Activated naive CD8-positive, alpha-beta T cell (primary cell): ENCODE measurements around the gene MAPK4.

Experiments
- H3K27ac Mint-ChIP-seq: one replicate; pipeline ENCODE4 v1.8.0; 2021; ENCODE audit warnings: mixed read lengths
- H3K27me3 Mint-ChIP-seq: one replicate; pipeline ENCODE4 v1.8.0; 2021; ENCODE audit warnings: mixed read lengths
- H3K36me3 Mint-ChIP-seq: one replicate; pipeline ENCODE4 v1.8.0; 2021; ENCODE audit warnings: mixed read lengths
- H3K4me1 Mint-ChIP-seq: one replicate; pipeline ENCODE4 v1.8.0; 2021; ENCODE audit warnings: low read depth, mixed read lengths
- H3K4me3 Mint-ChIP-seq: one replicate; pipeline ENCODE4 v1.8.0; 2021; ENCODE audit warnings: mild to moderate bottlenecking, mixed read lengths
- H3K9me3 Mint-ChIP-seq: one replicate; pipeline ENCODE4 v1.8.0; 2021; ENCODE audit warnings: low read depth, mixed read lengths

The MAPK4 gene

GRCh38 chr18:50623694-50624352 is 63.9 kb downstream of the MAPK4 start:
- no peaks in the 10 kb centered on the region for H3K4me1 Mint-ChIP-seq
- no peak overlapping the region for H3K27ac Mint-ChIP-seq
- no peaks in the 10 kb centered on the region for H3K36me3 Mint-ChIP-seq
- H3K27me3 Mint-ChIP-seq = no peaks in the 10 kb centered on the region
- H3K4me3 Mint-ChIP-seq = no peak overlapping the region
- H3K9me3 Mint-ChIP-seq = no peaks in the 10 kb centered on the region

DNA sequence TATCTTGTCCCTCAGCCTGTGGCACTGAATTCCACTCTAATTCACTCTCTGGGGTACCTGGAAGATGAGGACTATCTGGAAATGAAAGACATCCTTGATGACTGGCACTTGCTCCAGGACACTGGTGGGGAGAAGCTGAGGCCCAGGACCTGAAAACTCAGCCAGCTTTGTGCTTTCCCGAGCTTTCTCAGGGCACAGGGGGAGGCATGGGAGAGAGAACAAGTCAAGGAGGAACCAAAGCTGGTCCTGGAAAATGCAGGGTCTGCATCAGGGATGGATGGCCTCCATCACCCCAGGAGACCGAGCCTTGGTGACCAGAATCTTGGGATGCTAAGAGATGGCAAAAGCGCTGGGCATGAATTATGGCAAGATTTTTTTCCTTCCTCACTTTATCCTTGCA is 65.1 kb downstream of the MAPK4 start:
- Mint-ChIP-seq H3K27ac (no peak overlapping the region), H3K36me3 (no peaks in the 10 kb centered on the region), H3K27me3 (no peaks in the 10 kb centered on the region), H3K9me3 (no peaks in the 10 kb centered on the region), H3K4me1 (no peaks in the 10 kb centered on the region), H3K4me3 (no peak overlapping the region)

DNA sequence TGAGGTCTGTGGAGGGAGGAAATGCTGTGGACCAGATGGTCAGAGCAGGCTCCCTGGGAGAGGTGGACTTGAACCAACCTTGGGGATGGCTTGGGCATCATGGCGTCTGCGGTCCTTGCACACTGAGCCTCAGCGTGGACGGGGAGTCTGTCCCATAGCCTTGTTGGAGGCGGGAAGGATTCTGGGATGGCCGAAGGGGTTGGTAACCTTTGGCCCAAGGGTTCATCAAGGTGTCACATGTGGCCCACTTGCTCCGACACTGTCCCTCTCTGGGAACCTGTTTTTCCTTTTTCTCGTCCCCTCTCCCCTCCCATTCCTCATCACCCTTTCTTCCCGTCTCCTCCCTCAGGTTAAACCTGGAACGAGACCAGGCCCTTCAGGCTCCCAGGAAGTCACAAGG is 66.4 kb downstream of the MAPK4 start:
- H3K27me3 Mint-ChIP-seq = no peaks in the 10 kb centered on the region

GRCh38 chr18:50627594-50628532 is 68.0 kb downstream of the MAPK4 start:
- Mint-ChIP-seq H3K27me3 (no peaks in the 10 kb centered on the region), H3K4me3 (no peak overlapping the region), H3K27ac (no peak overlapping the region), H3K4me1 (no peaks in the 10 kb centered on the region), H3K36me3 (no peaks in the 10 kb centered on the region), H3K9me3 (no peaks in the 10 kb centered on the region)

More for the DNA sequence above, 66.4 kb downstream of the MAPK4 start:
- Mint-ChIP-seq H3K9me3 (no peaks in the 10 kb centered on the region), H3K4me3 (no peak overlapping the region), H3K36me3 (no peaks in the 10 kb centered on the region), H3K4me1 (no peaks in the 10 kb centered on the region), H3K27ac (no peak overlapping the region)

DNA sequence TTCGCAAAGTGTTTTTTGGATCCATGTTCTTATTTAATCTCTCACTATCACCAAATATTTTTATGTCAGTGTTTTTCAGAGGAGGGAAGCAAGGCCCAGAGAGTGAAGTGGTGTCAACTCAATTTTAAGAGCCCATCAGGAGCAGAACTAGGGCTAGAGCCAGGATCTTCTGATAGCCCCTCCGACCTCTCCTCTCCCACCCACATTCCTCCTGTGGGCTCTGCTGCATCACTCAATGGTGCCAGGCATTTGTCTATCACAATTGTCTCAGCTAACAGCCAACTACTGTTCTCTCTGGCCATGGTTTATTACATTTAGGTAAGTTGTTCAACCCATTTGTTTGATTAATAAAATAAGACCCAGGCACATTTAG is 68.6 kb downstream of the MAPK4 start:
- no peak overlapping the region for H3K4me3 Mint-ChIP-seq
- H3K9me3 Mint-ChIP-seq = no peaks in the 10 kb centered on the region
- no peaks in the 10 kb centered on the region for H3K4me1 Mint-ChIP-seq

GRCh38 chr18:50629148-50629631 is 69.3 kb downstream of the MAPK4 start:
- Mint-ChIP-seq H3K27me3 (peaks cover 2% of the 10 kb centered on the region), H3K9me3 (no peaks in the 10 kb centered on the region), H3K27ac (no peak overlapping the region), H3K4me3 (no peak overlapping the region), H3K36me3 (no peaks in the 10 kb centered on the region), H3K4me1 (no peaks in the 10 kb centered on the region)

More for the DNA sequence above, 68.6 kb downstream of the MAPK4 start:
- Mint-ChIP-seq H3K27me3 (no peaks in the 10 kb centered on the region), H3K36me3 (no peaks in the 10 kb centered on the region), H3K27ac (no peak overlapping the region)

DNA sequence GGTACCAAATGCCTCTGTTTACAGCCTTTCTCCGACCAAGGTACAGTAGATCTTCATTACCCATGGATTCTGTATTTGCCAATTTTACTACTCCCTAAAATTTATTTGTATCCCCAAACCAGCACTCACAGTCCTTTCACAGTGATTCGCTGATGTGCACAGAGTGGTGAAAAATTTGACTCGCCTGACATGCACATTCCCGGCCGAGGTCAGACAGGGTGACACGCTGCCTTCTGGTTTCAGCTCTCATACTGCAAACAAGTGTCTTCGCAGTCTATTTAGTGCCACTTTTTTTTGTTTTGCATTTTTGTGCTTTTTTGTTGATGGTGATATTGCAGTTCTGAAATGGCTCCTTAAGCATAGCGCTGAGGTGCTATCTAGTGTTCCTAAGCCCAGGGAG is 71.0 kb downstream of the MAPK4 start:
- Mint-ChIP-seq H3K4me3 (no peak overlapping the region), H3K9me3 (no peaks in the 10 kb centered on the region), H3K36me3 (no peaks in the 10 kb centered on the region), H3K4me1 (no peaks in the 10 kb centered on the region), H3K27ac (no peak overlapping the region), H3K27me3 (peaks cover 2% of the 10 kb centered on the region)

- Mint-ChIP-seq H3K36me3 (no peaks in the 10 kb centered on the region), H3K27ac (no peak overlapping the region), H3K9me3 (no peaks in the 10 kb centered on the region), H3K4me3 (no peak overlapping the region), H3K4me1 (no peaks in the 10 kb centered on the region), H3K27me3 (peaks cover 2% of the 10 kb centered on the region)
Measured at GRCh38 chr18:50632895-50633515, 73.1 kb downstream of the MAPK4 start.

DNA sequence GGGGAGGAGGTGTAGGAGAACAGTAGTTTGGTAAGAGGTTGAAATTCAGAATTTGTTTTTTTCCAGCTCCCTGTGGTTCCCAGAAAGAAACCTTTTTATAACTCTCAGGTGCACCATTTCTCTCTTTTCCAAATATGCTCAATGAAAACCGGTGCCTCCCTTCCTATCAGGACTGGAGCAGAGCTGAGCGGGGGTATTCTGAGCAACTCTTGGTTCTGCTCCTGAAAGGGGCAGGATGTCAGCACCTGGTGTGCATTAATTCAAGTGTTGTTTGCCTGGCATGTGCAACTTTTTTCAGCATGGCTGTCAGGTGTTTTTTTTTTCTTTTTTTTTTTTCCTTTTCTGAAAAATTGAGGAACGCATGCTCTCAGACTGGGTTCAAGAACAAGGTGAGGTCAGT is 74.1 kb downstream of the MAPK4 start:
- Mint-ChIP-seq H3K27ac (no peak overlapping the region), H3K4me3 (no peak overlapping the region), H3K4me1 (no peaks in the 10 kb centered on the region), H3K27me3 (peaks cover 2% of the 10 kb centered on the region), H3K9me3 (no peaks in the 10 kb centered on the region), H3K36me3 (no peaks in the 10 kb centered on the region)

DNA sequence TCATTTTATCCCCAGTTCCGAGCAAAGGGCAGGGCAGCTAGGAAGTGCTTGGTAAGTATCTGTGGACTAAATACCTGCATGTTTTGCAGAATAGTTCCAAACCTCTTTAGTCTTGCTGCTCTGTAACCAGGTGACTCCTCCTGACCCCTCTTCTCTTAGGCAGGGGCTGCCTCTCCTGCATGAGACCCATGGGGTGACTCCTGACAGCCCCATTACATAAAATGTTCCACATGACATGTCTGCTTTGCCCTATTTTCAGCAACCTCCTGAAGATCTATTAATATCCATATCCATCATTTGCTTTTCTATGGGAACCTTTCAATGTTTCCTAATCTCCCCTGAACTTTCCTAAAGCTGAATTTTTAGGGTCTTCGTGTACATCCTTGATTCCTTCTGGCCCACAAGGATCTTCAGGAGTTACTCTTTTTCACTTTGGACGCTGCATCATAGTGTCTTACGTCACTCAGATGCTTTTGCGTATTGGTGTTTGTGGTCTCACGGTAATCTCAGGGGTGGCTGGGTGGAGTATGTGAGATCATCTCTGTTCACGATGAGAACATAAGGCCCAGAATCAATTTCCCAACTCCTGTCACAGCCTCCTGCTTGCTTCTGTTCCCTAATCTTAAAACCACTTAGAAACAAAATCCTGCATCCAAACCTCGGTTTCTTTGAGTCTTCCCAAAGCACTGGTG is 76.6 kb downstream of the MAPK4 start:
- no peaks in the 10 kb centered on the region for H3K9me3 Mint-ChIP-seq
- H3K4me1 Mint-ChIP-seq = no peaks in the 10 kb centered on the region
- no peak overlapping the region for H3K4me3 Mint-ChIP-seq
- no peaks in the 10 kb centered on the region for H3K36me3 Mint-ChIP-seq
- H3K27me3 Mint-ChIP-seq = peaks cover 2% of the 10 kb centered on the region
- H3K27ac Mint-ChIP-seq = no peak overlapping the region

DNA sequence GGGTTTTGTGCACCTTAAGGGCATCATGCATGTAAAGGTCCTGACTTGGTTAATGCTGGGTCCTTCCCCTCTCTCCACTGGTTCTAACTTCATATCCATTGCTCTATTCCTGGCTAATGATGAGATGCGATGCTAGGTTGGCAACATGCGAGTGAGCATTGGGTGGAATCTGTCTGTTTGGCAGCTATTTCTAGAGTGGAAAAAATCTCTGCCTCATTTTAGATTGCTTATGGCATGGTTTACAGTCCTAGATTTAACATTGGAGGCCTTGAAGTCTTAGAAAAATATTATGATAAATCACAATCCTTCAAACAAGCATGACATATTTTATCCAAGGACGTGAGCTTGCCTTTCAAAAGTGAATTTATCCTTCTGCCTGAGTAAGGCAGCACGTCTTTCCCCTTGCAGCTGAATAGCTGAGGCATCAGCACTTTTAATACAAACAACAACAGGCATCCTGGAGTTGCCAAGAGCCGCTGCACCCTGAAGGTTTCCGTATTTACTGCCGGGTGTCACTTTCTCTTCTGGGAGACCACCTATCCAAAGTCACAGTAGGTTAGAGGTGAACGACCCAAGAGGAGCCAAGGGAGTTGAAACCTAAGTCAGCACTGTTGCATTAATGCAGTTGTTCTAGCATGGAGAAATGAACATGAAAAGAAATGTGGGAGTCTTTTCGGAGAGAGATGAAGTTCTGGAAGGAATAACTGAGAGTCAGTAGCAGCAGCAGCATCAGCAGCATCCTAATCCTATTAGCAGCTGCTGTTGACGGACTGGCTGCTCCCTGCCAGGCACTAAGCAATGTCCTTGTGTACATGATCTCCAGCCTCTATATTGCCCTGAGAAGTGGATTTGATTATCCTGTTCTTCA is 78.4 kb downstream of the MAPK4 start:
- Mint-ChIP-seq H3K4me1 (no peaks in the 10 kb centered on the region), H3K9me3 (no peaks in the 10 kb centered on the region), H3K4me3 (no peak overlapping the region), H3K36me3 (no peaks in the 10 kb centered on the region), H3K27me3 (peaks cover 2% of the 10 kb centered on the region), H3K27ac (no peak overlapping the region)

DNA sequence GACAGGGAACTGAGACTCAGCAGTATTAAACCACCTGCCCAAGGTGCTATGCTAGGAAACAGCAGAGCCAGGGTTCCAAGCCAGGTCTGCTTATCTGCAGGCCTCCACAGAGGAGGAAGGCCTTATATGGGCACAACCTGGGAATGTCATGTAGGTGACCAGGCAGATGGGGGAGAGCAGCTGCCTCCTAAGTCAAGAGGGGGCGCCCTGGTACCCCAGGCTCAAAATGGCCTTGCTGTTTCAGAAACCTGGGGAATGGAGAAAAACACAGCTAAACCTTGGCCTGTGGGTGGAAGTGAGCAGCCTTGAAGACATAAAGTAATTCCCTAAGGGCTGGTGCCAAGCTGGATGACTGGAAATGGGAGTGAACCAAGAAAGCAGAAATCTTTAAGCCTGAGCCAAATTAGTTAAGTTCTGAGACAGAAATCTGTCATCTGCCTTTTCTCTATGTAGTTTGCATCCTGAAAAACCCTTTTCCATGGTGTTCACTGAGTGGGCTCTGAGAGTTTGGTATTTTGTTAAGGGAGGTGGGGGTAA is 79.1 kb downstream of the MAPK4 start:
- Mint-ChIP-seq H3K4me3 (no peak overlapping the region), H3K4me1 (no peaks in the 10 kb centered on the region), H3K27me3 (no peaks in the 10 kb centered on the region), H3K27ac (no peak overlapping the region), H3K9me3 (no peaks in the 10 kb centered on the region), H3K36me3 (no peaks in the 10 kb centered on the region)

GRCh38 chr18:50639711-50640110 is 79.8 kb downstream of the MAPK4 start:
- no peaks in the 10 kb centered on the region for H3K4me1 Mint-ChIP-seq

DNA sequence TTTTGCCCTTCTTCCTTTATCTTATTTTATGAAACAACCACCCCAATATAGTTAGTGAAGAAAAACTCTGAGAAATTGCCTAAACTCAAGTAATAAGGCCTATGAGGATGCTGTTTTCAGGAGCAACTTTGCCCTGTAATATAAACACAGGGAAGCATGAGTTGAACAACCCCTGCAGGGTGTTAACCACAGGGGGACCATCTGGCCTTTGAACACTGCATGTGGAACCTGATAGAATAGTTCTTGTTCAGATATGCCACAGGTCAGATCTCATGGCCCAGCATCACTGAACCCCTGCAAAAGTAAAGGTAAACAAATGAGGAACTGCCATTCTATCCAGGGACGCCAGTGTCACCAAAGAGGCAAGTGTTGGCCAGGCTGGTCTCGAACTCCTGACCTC is 82.6 kb downstream of the MAPK4 start:
- no peaks in the 10 kb centered on the region for H3K4me1 Mint-ChIP-seq
- H3K9me3 Mint-ChIP-seq = no peaks in the 10 kb centered on the region
- H3K27me3 Mint-ChIP-seq = no peaks in the 10 kb centered on the region
- H3K27ac Mint-ChIP-seq = no peak overlapping the region
- H3K36me3 Mint-ChIP-seq = no peaks in the 10 kb centered on the region
- no peak overlapping the region for H3K4me3 Mint-ChIP-seq

More at GRCh38 chr18:50639711-50640110, 79.8 kb downstream of the MAPK4 start:
- H3K27me3 Mint-ChIP-seq = no peaks in the 10 kb centered on the region
- no peaks in the 10 kb centered on the region for H3K9me3 Mint-ChIP-seq
- no peak overlapping the region for H3K27ac Mint-ChIP-seq
- no peaks in the 10 kb centered on the region for H3K36me3 Mint-ChIP-seq
- H3K4me3 Mint-ChIP-seq = no peak overlapping the region
